NB4 (cell line): ENCODE results near the gene ETAA1.

Experiments used
- CTCF ChIP-seq: IDR thresholded peaks from one replicate; pipeline ENCODE4 v1.5.1; 2012; ENCODE audit warnings: low read depth, low read length
- MAX ChIP-seq: IDR thresholded peaks from 2 replicates; pipeline ENCODE4 v1.6.1; 2011; ENCODE audit warnings: low read depth, low read length
- MYC ChIP-seq: IDR thresholded peaks from 2 replicates; pipeline ENCODE4 v1.6.1; 2011; ENCODE audit warnings: low read depth, low read length
- POLR2A ChIP-seq: IDR thresholded peaks from 2 replicates; pipeline ENCODE4 v1.6.1; 2011; ENCODE audit warnings: mild to moderate bottlenecking; ENCODE audit not compliant: insufficient read length; ENCODE audit errors: extremely low read depth

DNA sequence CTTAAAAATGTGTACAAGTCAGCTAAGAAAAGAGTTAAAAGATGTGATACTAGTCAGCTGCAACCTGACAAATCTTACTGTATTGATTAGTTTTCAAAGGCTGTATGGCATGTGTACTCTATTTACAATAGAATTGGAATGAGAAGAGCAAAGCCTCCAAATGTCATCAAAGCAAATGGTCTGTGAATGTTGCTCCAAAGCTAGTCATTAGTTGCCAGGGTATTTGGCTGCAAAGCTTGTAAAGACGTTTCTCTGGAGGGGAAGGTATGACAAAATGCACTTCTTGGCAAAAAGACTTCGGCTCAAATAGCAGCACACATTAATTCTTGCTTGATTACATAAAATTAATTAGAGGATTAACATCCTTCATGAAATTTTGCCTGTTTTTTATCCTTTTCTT, 59.3 kb downstream of the ETAA1 start:
- TF ChIP-seq CTCF (no peak), POLR2A (no peak), MAX (no peak), MYC (no peak)
